Stimulated activated CD4-positive, alpha-beta T cell treated with anti-CD3 and anti-CD28 coated beads, Interleukin-2, amount 100 ng/mL, for 24 hours (primary cell): ENCODE measurements around the gene WBP2.
A peak's percentile ranks its signal among the peaks of the same experiment; 100 is the strongest.

Source experiments
- DNase-seq, 2 donors: peaks; one replicate each; pipeline ENCODE4 v3.0.0-alpha.2; 2020

Gene WBP2

GRCh38 chr17:75855310-75856061 is at the start of gene WBP2:
WBP2 (minus strand) TSS chr17:75855335; CDS start chr17:75855297, 38 bp downstream.
- peak; percentile 96 to 98 for DNase-seq

GRCh38 chr17:75902406-75902805 is 47.3 kb upstream of the WBP2 start:
- DNase-seq: no peak

- no peak for DNase-seq
Measured at GRCh38 chr17:75901727-75902126, 46.6 kb upstream of the WBP2 start.

GRCh38 chr17:75900691-75901533 is 45.8 kb upstream of the WBP2 start:
- no peak for DNase-seq

- DNase-seq: no peak
Measured at GRCh38 chr17:75899767-75900468, 44.8 kb upstream of the WBP2 start.

GRCh38 chr17:75899353-75899752 is 44.2 kb upstream of the WBP2 start:
- no peak for DNase-seq

GRCh38 chr17:75898791-75899190 is 43.7 kb upstream of the WBP2 start:
- no peak for DNase-seq

GRCh38 chr17:75898065-75898464 is 42.9 kb upstream of the WBP2 start:
- no peak for DNase-seq

GRCh38 chr17:75897160-75898019 is 42.3 kb upstream of the WBP2 start:
- DNase-seq: no peak

GRCh38 chr17:75896415-75897159 is 41.5 kb upstream of the WBP2 start, which contains the start of gene TRIM65:
TRIM65 (minus strand) TSS chr17:75896951; CDS start chr17:75896937, 14 bp downstream.
- DNase-seq: peak; percentile 79 to 84

- peak in 1 of 2 donors; percentile 30 for DNase-seq
Measured at GRCh38 chr17:75895370-75896155, 40.4 kb upstream of the WBP2 start.

- no peak for DNase-seq
Measured at GRCh38 chr17:75894049-75894733, 39.1 kb upstream of the WBP2 start.

- no peak for DNase-seq
Measured at GRCh38 chr17:75893305-75894048, 38.3 kb upstream of the WBP2 start.

GRCh38 chr17:75892556-75893224 is 37.6 kb upstream of the WBP2 start:
- DNase-seq: no peak

GRCh38 chr17:75891605-75892555 is 36.7 kb upstream of the WBP2 start:
- DNase-seq: no peak

- no peak for DNase-seq
Measured at GRCh38 chr17:75891022-75891604, 36.0 kb upstream of the WBP2 start.

GRCh38 chr17:75889454-75889853 is 34.3 kb upstream of the WBP2 start:
- no peak for DNase-seq
